Activated CD8-positive, alpha-beta T cell treated with anti-CD3 and anti-CD28 coated beads for 36 hours (primary cell): Measurements from ENCODE around the gene GRM8. TPM values are rescaled to one million over a fixed set of nuclear protein-coding genes. Genes with fewer than 3 reads are reported as not detected.
"Not testable (repeated sequence)": the region's sequence is repeated elsewhere in the genome, so short reads cannot be mapped to it uniquely, and the experiment has no call there.

Experiments used
- ATAC-seq: fragments of 200-7000 bp; cut with Tn5 transposase; one replicate; pipeline ENCODE4 v1.10.0; 2021; ENCODE audit warnings: mild to moderate bottlenecking, moderate library complexity
- CTCF ChIA-PET: fragments of 350-600 bp; sonication (Branson Sonifier 250); formaldehyde crosslinking; loops from one replicate; lab custom pipeline; 2021; ENCODE audit warnings: antibody characterized with exemption; lab: Charles Lee
- POLR2A ChIA-PET: fragments of 350-600 bp; sonication (Branson Sonifier 250); formaldehyde crosslinking; loops from one replicate; lab custom pipeline; 2021; ENCODE audit warnings: antibody characterized with exemption; lab: Charles Lee
- DNase-seq: peaks from one replicate; pipeline ENCODE4 v3.0.0-alpha.2; 2020
- H3K27ac Mint-ChIP-seq: one replicate; pipeline ENCODE4 v1.8.0; 2021; ENCODE audit warnings: mild to moderate bottlenecking, mixed read lengths
- H3K27me3 Mint-ChIP-seq: one replicate; pipeline ENCODE4 v1.8.0; 2021; ENCODE audit warnings: mixed read lengths
- H3K36me3 Mint-ChIP-seq: one replicate; pipeline ENCODE4 v1.8.0; 2021; ENCODE audit warnings: low read depth, mixed read lengths
- H3K4me1 Mint-ChIP-seq: one replicate; pipeline ENCODE4 v1.8.0; 2021; ENCODE audit warnings: low read depth, mixed read lengths
- H3K4me3 Mint-ChIP-seq: one replicate; pipeline ENCODE4 v1.8.0; 2021; ENCODE audit warnings: mild to moderate bottlenecking, moderate library complexity, mixed read lengths
- H3K9me3 Mint-ChIP-seq: one replicate; pipeline ENCODE4 v1.8.0; 2021; ENCODE audit warnings: mixed read lengths
- CTCF ChIP-seq: fragments of 200-600 bp; IDR thresholded peaks from one replicate; pipeline ENCODE4 v1.8.0; 2022; ENCODE audit warnings: antibody characterized with exemption, mild to moderate bottlenecking
- intact Hi-C: fragments of 100-400 bp; cut with micrococcal nuclease; formaldehyde crosslinking; loops from one replicate; pipeline ENCODE4 v1.10.0; 2022
- total RNA-seq, 2 experiments: library from RNA; stranded (reverse); gene quantifications; one replicate each; pipeline ENCODE4 v1.2.3, GENCODE V29; 2021

GRM8 gene
- total RNA-seq, 2 experiments from 2014 or later = not detected

- no peaks in the 10 kb centered on the region for H3K36me3 Mint-ChIP-seq
- no peaks in the 10 kb centered on the region for H3K9me3 Mint-ChIP-seq
- H3K27ac Mint-ChIP-seq = no peak overlapping the region
- TF ChIP-seq CTCF = no peak
- H3K4me3 Mint-ChIP-seq = no peak overlapping the region
- intact Hi-C loops = no loop called here
- ATAC-seq (no peak), DNase-seq (no peak)
- CTCF ChIA-PET = no interaction called here
- POLR2A ChIA-PET = no interaction called here
- H3K4me1 Mint-ChIP-seq = no peaks in the 10 kb centered on the region
- peaks cover 2% of the 10 kb centered on the region for H3K27me3 Mint-ChIP-seq
Observed at GRCh38 chr7:126881315-126881714, 371.4 kb downstream of the GRM8 start.

- intact Hi-C loops, H3K4me3 Mint-ChIP-seq, POLR2A ChIA-PET, H3K9me3 Mint-ChIP-seq, H3K27ac Mint-ChIP-seq, CTCF ChIA-PET, H3K27me3 Mint-ChIP-seq, H3K36me3 Mint-ChIP-seq, DNase-seq, H3K4me1 Mint-ChIP-seq, ATAC-seq: not testable (repeated sequence)
Observed at GRCh38 chr7:126876536-126876935, 376.2 kb downstream of the GRM8 start.

GRCh38 chr7:126856691-126857291 lies 395.9 kb downstream of the GRM8 start:
- intact Hi-C loops = no loop called here
- DNase-seq = no peak
- no peak for ATAC-seq
- H3K27ac Mint-ChIP-seq = no peak overlapping the region
- no peaks in the 10 kb centered on the region for H3K4me1 Mint-ChIP-seq
- H3K36me3 Mint-ChIP-seq = no peaks in the 10 kb centered on the region
- ChIA-PET CTCF (no interaction called here), POLR2A (no interaction called here)
- no peaks in the 10 kb centered on the region for H3K9me3 Mint-ChIP-seq
- H3K27me3 Mint-ChIP-seq = peaks cover 6% of the 10 kb centered on the region
- TF ChIP-seq CTCF = peak; percentile 46
- H3K4me3 Mint-ChIP-seq = no peak overlapping the region

- DNase-seq (no peak), ATAC-seq (no peak)
- H3K9me3 Mint-ChIP-seq = no peaks in the 10 kb centered on the region
- intact Hi-C loops = no loop called here
- no peak overlapping the region for H3K27ac Mint-ChIP-seq
- ChIA-PET CTCF (interaction anchor here (1.2 kb wide), 1 partner anchor 9 kb away, joined by 3 read pairs; no protein-coding TSS in a partner anchor), POLR2A (no interaction called here)
- peaks cover 7% of the 10 kb centered on the region for H3K27me3 Mint-ChIP-seq
- TF ChIP-seq CTCF = no peak
- no peaks in the 10 kb centered on the region for H3K4me1 Mint-ChIP-seq
- H3K4me3 Mint-ChIP-seq = no peak overlapping the region
- H3K36me3 Mint-ChIP-seq = no peaks in the 10 kb centered on the region
Observed at GRCh38 chr7:126845331-126845730, 407.4 kb downstream of the GRM8 start.

- Mint-ChIP-seq H3K4me3 (no peak overlapping the region), H3K9me3 (no peaks in the 10 kb centered on the region), H3K27me3 (peaks cover 7% of the 10 kb centered on the region), H3K27ac (no peak overlapping the region), H3K36me3 (no peaks in the 10 kb centered on the region), H3K4me1 (no peaks in the 10 kb centered on the region)
- ChIA-PET CTCF (interaction anchor here (1.2 kb wide), 1 partner anchor 10 kb away, joined by 3 read pairs; no protein-coding TSS in a partner anchor), POLR2A (no interaction called here)
- ATAC-seq = no peak
- no peak for DNase-seq
- intact Hi-C loops = no loop called here
- no peak for TF ChIP-seq CTCF
Observed at GRCh38 chr7:126843883-126844282, 408.9 kb downstream of the GRM8 start.
